HG03196 (cell line): ENCODE measurements around the gene POLRMT.
"Not testable (repeated sequence)": the region's sequence is repeated elsewhere in the genome, so short reads cannot be mapped to it uniquely, and the experiment has no call there.

Experiments
- ATAC-seq: cut with Tn5 transposase; IDR thresholded peaks from one replicate; pipeline ENCODE4 v1.9.1; 2021; ENCODE audit not compliant: unreplicated experiment

The POLRMT gene

DNA sequence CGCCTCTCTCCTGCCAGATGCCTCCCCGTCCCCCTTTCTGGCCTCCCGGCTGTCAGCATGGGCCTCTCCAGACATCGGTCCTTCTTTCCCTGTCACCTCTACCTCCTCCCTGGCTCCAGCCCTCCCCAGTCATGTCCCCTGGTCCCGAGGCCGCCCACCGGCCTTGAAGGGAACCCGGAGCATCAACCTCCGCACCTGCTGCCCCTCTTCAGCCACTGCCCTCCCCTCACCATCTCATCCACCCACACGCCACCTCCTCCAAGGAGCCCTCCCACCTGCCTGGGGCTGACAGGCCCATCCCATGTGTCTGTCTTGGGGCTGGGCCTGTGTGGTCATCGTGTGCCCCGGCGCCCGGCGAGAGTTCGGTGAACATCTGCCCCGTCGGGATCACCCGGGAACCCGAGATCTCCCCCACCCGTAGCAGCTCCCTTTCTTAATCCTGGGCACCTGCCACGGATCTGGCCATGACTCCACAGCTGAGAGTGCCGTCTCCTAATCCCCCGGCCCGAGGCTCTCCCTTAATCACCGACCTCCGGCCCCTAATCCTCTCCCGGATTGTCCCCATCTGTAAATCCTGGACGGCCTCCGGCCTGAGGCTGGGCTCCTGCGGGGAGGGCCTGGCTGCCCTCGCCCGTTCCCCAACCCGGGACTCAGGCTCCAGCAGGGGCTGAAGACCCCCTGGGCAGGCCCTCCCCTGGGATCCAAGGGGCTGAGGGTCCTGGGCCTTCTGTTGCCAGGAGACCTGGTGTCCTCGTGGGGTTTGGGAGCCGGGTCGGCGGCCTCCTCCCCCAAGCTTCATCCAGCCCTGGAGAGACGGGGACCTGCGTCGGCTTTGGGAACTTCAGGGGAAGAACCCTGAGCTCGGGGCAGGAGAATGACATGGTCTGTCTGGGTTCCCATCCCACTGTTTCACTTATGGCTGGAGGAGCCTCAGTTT lies 37.7 kb downstream of the POLRMT start:
- no peak for ATAC-seq

DNA sequence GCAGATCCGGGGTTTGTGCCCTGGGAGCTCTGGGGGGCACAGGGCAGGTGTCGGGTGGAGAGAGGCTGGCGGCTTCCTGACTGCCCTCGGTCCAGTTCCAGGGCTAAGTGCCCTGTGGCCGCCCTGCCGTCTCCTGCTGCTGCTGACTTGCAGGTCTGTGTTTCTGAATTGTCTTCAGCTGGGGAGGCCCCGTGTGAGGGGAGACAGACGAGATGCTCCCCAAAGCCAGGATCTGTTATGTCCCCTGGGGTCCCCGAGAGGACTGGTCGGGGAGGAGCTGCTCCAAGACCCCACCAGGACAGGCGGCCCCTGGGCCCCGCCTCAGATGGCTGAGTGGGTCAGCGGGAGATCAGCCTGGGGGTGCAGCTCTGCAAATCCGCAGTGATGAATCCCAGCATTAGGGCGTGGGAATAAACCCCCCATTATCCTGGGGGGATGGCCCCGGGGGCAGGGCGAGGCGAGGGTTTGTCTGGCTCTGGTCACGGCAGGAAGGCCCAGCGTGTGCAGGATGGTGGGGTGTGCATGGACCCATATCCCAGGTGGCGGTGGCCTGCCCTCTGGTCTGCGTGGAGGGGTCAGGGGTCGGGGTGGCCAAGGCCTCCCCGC lies 39.0 kb downstream of the POLRMT start:
- ATAC-seq = no peak

DNA sequence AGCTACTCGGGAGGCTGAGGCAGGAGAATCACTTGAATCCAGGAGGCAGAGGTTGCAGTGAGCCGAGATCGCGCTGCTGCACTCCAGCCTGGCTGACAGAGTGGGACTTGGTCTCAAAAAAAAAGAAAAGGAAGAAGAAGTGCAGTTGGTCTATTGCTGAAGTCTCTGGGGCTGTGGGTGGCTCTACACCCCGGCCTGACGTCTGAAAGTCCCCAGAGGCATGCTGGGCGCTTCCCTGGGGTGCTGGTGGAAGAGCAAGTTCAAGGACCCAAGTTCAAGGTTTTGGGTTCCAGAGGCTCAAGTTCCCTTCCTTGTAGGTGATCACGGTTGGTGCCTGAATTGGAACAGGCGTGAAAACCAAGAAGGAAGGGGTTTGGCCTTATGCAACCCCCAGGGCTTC lies 39.8 kb downstream of the POLRMT start:
- no peak for ATAC-seq

DNA sequence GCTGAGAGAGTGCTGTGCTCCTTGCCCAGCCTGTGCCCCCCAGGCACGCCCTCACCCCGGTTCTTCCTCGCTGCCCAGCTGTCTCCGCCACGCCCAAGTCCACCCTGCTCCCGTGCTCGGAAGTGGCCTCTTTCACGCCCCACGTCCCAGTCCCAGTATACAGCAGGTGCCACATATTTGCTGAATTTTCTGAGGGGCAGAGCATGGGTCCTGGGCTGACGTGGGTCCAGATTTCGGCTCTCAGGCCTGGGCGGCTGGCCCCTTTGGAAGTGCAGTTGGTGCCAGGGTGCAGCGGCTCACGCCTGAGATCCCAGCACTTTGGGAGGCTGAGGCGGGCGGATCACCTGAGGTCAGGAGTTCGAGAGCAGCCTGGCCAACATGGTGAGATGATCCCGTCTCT lies 40.3 kb downstream of the POLRMT start:
- ATAC-seq = no peak

DNA sequence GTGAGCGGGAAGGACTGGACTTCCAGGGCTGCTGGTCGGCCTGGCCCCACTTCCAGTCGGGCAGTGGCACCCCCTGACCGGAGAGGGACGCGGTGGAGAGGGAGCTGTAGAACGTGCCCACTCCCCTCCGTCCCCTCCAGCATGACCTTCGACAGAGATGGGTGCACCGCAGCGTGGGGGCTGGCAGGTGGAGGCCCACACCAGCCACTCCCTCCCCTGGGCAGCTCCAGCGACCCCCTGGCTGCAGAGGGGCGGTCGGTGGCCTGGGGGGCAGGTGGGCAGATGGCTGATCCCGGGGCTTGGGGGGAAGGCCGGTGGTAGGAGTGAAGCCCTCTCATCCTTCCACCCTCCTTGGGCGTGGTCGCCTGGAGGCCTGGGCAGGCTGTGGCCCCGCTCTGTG lies 41.2 kb downstream of the POLRMT start:
- no peak for ATAC-seq

DNA sequence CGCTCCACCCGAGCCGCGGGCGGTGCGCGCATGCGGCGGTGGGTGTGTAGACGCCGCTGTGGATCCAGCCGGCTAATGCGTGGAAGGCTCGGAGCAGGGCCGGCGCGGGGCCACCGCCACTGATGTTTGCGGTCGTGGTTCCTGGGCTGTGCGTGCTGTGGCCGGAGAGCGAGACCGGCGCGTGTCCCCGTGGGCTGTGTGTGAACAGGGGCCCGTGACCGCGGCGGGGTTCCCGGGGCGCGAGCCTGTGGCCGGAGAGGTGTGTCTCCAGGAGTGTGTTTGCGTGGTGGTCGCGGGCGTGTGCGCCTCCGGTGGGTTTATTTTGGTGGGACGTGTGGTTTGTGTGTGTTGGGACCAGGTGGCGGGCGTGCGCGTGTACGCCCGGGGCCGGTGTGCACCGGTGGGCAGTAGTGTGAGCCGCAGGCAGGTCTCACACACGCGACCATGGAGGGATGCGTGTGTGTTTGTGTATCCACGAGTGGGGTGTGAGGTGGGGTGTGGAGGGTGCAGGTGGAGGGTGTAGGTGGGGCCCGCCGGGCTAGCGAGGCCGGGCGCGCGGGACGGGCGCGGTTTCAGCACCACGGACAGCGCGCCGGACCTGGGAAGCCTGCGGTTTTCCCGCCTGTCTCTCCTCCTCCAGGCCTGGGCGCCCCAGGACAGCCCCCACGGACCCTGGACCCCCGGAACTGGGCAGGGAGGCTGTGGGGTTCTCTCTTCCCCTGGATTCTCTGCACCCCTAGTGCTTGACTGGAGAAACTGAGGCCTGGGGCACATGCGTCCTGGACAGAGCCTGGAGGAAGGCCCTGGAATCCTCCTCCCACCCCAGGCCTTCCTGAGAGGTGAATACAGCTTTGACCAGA lies 42.0 kb downstream of the POLRMT start:
- no peak for ATAC-seq

DNA sequence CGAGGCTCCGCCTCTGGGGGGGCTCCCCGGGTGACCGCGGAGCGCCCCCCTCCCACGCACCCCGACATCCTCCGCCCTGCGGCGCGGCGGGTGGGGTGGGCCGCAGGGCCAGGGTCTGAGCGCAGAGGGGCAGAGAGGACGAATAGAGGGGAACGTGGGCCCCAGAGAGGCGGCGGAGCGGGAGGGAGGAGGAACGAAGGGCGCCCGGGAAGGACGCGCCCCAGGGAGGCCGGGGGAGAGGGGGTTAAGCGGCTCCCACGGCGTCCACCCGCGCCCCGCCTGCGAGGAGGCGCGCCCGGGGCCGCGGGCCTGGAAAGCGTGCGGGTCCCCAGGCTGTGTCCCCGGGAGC lies 42.6 kb downstream of the POLRMT start:
- ATAC-seq = no peak

DNA sequence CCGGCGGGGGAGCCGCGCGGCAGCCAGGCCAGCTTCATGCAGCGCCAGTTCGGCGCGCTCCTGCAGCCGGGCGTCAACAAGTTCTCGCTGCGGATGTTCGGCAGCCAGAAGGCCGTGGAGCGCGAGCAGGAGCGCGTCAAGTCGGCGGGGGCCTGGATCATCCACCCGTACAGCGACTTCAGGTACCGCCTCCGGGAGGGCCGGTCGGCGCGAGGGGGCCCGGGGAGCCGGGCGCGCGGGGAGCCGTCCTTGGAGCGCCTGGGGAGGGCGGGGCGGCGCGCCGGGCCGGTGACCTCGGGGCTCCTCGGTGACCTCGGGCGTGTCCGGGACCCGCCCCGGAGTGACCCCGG lies 43.0 kb downstream of the POLRMT start:
- ATAC-seq = no peak

DNA sequence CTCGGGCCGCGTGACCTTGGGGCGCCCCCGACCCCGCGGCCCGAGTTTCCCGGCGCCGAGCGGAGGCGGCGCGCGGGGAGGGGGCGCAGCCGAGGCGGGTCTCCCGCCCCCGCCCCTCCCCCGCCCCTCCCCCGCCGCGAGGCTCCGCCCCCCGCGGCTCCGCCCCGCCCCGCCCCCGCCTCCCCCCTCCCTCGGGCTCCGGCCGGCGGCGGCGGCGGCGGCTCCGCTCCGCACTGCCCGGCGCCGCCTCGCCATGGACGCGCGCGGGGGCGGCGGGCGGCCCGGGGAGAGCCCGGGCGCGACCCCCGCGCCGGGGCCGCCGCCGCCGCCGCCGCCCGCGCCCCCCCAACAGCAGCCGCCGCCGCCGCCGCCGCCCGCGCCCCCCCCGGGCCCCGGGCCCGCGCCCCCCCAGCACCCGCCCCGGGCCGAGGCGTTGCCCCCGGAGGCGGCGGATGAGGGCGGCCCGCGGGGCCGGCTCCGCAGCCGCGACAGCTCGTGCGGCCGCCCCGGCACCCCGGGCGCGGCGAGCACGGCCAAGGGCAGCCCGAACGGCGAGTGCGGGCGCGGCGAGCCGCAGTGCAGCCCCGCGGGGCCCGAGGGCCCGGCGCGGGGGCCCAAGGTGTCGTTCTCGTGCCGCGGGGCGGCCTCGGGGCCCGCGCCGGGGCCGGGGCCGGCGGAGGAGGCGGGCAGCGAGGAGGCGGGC lies 43.5 kb downstream of the POLRMT start, which contains the start of gene HCN2:
TSS of gene HCN2 (plus strand) at position 189 of the 703 bp plus-strand sequence. CDS start at position 254, 65 bp downstream.
- no peak for ATAC-seq

DNA sequence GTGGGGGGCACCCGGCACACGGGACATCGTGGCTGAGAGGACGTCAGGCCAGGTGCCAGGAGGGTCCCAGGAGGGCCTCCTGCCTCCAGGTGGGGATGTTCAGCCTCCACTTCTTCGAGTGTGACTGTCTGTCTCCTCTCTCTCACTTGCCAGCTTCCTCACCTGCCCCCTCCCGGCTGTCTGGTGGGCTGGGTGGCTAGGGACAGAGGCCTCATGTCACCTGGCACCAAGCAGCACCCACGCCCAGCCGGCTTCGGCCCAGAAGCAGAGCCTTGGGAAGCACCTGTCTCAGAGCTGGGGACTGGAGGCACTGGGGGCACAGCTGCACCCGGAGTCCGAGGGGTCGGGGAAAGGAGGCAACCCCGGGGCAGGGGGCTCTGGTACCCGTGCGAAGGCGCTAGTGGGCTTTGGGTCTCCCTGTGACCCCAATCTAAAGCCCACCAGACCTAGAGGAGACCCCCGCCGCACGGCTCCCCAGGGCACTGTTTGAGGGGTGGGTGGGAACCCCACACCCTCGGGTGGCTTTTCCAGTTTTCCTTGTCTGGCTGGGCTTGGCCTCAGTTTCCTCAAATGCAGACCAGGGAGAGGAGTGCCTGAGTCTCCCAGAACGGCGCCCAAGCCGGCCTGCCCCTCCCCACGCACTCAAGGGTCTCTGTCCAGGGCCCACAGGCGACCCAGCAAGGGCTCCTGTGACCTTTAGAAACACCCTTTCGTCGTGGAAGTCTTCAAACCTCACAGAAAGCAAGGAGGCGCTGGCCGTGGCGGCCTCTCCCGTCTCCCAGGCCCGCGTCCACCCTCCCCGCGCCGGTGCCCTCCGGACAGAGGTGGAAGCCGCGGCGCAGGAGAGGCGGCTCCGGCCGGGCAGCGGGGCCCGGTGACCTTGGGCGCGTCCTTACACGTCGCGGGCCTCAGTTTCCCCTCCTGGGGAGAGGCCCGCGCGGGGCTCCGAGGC lies 44.3 kb downstream of the POLRMT start:
- ATAC-seq = no peak

DNA sequence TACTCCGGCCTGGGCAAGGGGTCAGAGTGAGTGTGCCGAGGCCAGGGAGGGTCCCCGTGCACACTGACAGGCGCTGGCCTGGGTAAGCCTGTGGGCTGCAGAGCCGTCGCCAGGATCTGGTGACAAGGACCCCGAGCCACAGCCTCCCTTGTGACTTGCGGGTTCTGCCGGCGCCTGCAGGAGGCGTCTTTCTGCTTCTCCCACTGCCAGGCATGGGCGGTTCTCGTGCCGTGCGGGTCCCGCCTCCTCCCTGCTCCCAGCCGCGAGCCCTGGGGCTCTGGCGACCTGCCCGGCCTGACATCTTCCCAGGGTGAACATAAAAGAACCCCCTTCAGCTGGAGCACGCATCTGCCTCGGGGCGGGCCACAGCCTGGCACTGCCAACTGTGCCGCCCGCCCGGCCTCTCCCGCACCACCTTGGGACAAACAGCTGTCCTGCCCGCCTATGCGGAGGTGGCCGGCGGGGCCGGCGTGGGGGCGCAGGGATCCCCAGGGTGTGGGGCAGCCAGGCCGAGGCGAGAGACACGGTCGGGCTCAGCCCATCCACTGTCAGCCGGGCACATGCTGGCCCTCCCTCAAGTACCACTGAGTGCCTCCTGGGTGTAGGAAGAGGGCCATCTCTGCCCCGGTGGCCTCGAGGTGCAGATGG lies 45.1 kb downstream of the POLRMT start:
- no peak for ATAC-seq

DNA sequence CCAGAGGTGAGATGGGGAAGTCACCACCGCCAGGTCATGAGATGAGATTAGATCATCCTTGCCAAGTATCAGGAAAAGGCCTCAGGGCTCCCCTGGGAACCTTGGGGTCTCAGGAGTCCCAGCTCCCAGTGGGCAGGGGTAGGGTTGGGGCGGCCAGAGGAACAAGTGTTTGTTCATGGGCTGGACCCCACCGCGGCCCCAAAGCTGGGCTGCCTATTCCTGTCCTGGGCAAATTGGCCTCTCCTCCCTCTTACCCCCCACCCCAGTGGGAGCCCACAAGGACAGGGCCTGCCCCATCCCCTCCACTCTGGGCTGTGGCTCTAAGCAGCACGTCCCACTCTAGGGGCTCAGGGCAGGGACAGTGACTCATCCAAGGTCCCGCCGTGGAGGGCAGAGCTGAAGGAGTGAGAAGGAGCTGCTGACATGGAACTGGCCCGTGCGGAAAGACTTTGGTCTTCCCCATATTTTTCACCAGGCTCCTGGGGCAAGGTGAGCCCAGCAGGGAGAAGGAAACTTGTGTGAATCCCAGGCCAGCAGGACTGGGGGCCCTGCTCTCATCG lies 47.7 kb downstream of the POLRMT start:
- ATAC-seq = no peak

DNA sequence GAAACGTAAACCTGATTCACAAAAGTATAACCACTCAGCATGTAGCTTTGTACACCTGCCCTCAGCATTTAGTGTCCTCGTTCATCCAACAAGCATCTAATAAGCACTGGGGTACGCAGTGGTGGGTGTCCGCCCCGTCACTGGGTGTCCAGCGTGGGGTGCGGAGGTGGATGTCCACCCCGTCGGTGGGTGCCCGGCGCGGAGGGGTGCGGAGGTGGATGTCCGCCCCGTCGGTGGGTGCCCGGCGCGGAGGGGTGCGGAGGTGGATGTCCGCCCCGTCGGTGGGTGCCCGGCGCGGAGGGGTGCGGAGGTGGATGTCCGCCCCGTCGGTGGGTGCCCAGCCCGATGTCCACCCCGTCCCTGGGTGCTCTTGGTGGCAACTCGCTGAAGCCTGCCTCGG lies 48.2 kb downstream of the POLRMT start:
- not testable (repeated sequence) for ATAC-seq

DNA sequence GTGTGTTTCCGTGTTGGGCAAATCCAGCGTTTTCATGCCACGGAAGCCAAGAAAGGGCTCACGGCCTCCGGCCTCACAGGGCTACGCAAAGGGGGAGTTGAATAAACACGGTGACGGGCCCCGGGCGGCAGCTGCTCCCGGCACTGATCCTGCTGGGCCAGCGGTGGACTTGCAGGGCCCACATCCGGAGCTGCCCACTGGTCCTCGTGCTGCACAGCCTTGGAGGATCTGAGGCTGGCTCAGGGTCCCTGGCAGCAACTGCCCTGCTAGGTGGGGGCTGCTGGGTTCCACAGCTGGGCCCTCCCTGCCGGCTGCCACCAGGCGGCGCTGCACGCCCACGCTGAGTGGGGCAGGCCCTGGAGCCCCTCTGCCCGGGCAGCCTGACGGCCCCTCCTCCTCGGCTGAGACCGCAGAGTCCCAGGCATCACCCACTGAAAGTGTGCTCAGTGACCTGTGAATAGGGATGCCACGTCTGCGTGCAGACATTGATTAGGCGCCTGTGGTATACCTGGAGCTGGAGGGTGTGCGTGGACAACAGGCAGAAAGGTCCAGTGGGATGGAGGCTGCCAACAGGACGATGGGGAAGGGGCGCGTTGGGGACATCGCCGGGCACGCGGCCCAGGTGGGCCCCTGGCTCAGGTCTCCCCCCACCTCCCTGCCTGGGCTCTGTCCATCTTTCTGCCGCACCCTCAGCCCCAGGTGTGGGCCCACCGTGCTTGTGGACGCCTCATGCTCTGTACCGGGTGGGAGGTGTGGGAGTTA lies 48.9 kb downstream of the POLRMT start:
- ATAC-seq = no peak

DNA sequence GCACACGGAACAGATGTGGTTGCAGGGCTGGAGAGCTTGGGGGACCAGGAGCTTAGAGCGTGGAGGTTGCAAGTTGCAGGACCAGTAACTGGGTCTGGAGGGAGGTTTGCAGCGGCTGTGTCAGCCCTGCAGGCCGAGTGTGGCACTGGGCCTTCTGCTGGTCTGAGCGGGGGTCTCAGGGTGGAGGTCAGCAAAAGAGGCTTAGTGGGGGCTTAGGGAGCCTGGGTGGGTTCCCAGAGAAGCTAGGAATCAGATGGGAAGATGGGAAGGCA lies 49.4 kb downstream of the POLRMT start:
- no peak for ATAC-seq

DNA sequence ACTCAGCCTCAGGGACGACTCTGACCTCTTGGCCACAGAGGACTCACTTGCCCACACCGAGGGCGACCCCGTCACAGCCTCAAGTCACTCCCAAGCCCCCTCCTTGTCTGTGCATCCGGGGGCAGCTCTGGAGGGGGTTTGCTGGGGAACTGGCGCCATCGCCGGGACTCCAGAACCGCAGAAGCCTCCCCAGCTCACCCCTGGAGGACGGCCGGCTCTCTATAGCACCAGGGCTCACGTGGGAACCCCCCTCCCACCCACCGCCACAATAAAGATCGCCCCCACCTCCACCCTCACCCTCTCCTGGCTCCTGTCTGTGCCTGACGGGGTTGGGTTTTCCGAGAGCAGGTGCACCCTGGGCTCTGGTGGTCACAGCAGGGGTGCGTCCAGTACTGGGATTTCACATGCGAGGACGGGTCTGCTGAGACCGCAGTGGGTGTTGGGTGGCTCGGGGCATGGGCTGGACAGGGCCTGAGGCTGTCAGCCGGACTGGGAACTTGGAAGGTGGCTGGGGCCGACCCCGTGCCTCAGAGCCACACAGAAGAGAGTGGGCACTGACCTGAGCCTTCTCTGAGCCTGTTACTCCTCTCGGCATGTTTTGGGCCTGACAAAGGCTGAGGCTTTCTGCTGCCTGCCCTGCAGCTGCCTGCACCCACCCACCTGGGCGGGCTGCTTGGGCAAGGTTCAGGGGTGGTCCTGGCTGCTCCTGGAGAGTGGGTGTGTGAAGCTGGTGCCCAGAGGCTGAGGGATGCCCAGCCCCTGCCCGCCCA lies 50.0 kb downstream of the POLRMT start:
- ATAC-seq = no peak

DNA sequence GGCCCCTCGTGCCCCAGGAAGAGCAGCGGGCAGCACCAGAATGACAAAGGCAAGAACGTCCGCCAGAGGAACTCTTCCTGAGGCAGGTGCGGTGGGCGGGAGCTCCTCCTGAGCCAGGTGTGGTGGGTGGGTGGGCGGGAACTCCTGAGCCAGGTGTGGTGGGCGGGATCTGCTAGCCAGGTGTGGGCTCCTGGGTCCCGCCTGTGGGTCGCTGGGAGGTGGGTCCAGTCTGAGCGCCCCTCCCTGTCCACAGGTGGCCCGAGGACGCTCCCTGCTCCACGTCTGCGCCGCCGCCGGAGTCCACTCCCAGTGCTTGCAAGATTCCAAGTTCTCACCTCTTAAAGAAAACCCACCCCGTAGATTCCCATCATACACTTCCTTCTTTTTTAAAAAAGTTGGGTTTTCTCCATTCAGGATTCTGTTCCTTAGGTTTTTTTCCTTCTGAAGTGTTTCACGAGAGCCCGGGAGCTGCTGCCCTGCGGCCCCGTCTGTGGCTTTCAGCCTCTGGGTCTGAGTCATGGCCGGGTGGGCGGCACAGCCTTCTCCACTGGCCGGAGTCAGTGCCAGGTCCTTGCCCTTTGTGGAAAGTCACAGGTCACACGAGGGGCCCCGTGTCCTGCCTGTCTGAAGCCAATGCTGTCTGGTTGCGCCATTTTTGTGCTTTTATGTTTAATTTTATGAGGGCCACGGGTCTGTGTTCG lies 50.7 kb downstream of the POLRMT start:
- ATAC-seq = no peak
